Heart right ventricle (tissue), 16 donors: ENCODE results near the gene UGT2A3. TPM values are rescaled to one million over a fixed set of nuclear protein-coding genes. Genes with fewer than 3 reads are reported as not detected.

ENCODE experiments used
- ATAC-seq, 8 donors: fragments of 200-7000 bp; cut with Tn5 transposase; one replicate each; pipeline ENCODE4 v1.9.1; 2020; ENCODE audit warnings: mild to moderate bottlenecking in 8 of 8, moderate library complexity in 8 of 8, moderate number of reproducible peaks in 1 of 8
- DNase-seq, 2 donors: peaks; one replicate each; pipeline ENCODE4 v3.0.0-alpha.2; 2020
- H3K27ac ChIP-seq, 10 donors: fragments of 200-600 bp; sonication (generic) in 2 of 10; one replicate each; pipeline versions ENCODE4 v1.5.0 to v1.8.0; 2020 to 2022; ENCODE audit warnings: mild to moderate bottlenecking in 3 of 10
- H3K27me3 ChIP-seq, 7 donors: fragments of 200-600 bp; one replicate each; pipeline ENCODE4 v1.8.0; 2021 to 2022; ENCODE audit warnings: mild to moderate bottlenecking in 2 of 7
- H3K36me3 ChIP-seq, 9 donors: fragments of 200-600 bp; sonication (generic) in 1 of 9; one replicate each; pipeline versions ENCODE4 v1.5.0 to v1.8.0; 2020 to 2022; ENCODE audit warnings: mild to moderate bottlenecking in 2 of 9
- H3K4me1 ChIP-seq, 9 donors: fragments of 200-600 bp; sonication (generic) in 1 of 9; one replicate each; pipeline versions ENCODE4 v1.5.0 to v1.8.0; 2020 to 2022; ENCODE audit warnings: mild to moderate bottlenecking in 4 of 9
- H3K4me3 ChIP-seq, 10 donors: fragments of 200-600 bp; sonication (generic) in 2 of 10; one replicate each; pipeline versions ENCODE4 v1.5.0 to v1.8.0; 2020 to 2022; ENCODE audit warnings: mild to moderate bottlenecking in 7 of 10, moderate library complexity in 2 of 10
- H3K9me3 ChIP-seq, 11 donors: fragments of 200-600 bp in 10 of 11; sonication (generic) in 2 of 11; one replicate each; pipeline versions ENCODE4 v1.5.0 to v1.8.0; 2013 to 2022; ENCODE audit warnings: mild to moderate bottlenecking in 2 of 11, control low read depth in 1 of 11, moderate library complexity in 1 of 11
- WGBS, 2 donors: extraction: QIAGEN DNeasy Blood & Tissue Kit; methylation state at CpG; one replicate each; pipeline ENCODE4 v1.1.7; 2013; ENCODE audit warnings: inconsistent platforms in 1 of 2; 5-methylcytosine and 5-hydroxymethylcytosine counted together
- intact Hi-C, 10 donors: fragments of 100-400 bp; cut with DNase I; formaldehyde crosslinking; loops; one replicate each; pipeline versions ENCODE4 v1.11.1 to v1.14.2; 2022
- polyA plus RNA-seq, 2 donors: library from polyadenylated mRNA; stranded (reverse); fragments of 200-250 nt; gene quantifications; one replicate each; pipeline ENCODE4 v1.2.3, GENCODE V29; 2013
- total RNA-seq, 10 donors: library from RNA; stranded (reverse); fragmentation: NEBNext Ultra II Directional in 3 of 10; extraction: Animal tissue kit (Norgen Biotek cat#: 25700) in 3 of 10; gene quantifications; one replicate each; pipeline versions ENCODE4 v1.2.1 to v1.2.4, GENCODE V29; 2021 to 2023
- TF ChIP-seq, protein P1 (sequence below), 9 donors: fragments of 200-600 bp; sonication (generic) in 2 of 9; IDR thresholded peaks; one replicate each; pipeline versions ENCODE4 v1.5.0 to v1.8.0; 2021 to 2022; ENCODE audit warnings: antibody characterized with exemption in 9 of 9, mild to moderate bottlenecking in 5 of 9, moderate library complexity in 1 of 9
- donor health status: Arrhythmogenic right ventricular cardiomyopathy.
- donor health status: ischemic (EF 13 %, LVEDD 7.1; RV severe dilation, severe dysfunction).
- donor health status: healthy with polysubstance abuse.
- donor health status: DM: no; HTN: yes; CAD: no.
- donor health status: DM: no; HTN: no; CAD: no.
- donor health status: ischemic (EF 25% LVEDD 6.9; RV normal size, moderate dysfunction).
- donor health status: ischemic (EF 25% LVEDD 5.7; RV mildly dilated, moderate dysfunction).
- donor health status: healthy.
- donor health status: DM: yes; HTN: yes; CAD: no.
- donor health status: Ischemic cardiomyopathy.
- donor health status: ischemic (EF 35%, LVEDD 5.7; RV mildly dilated, moderate dysfunction).
- donor health status: nonischemic (EF 11% LVEDD 7.7; RV severe dilation, severe dysfunction).
- donor health status: DM: yes; HTN: yes; CAD: no.
- donor health status: PGD.
- donor health status: ischemic (EF 29% LVEDD 5.4; RV normal size, mild dysfunction).
- donor health status: nonischemic (EF 23%, LVEDD 6.1; RV moderate dilation, normal function).

Gene UGT2A3
- total and polyA plus RNA-seq, 12 donors = not detected

DNA sequence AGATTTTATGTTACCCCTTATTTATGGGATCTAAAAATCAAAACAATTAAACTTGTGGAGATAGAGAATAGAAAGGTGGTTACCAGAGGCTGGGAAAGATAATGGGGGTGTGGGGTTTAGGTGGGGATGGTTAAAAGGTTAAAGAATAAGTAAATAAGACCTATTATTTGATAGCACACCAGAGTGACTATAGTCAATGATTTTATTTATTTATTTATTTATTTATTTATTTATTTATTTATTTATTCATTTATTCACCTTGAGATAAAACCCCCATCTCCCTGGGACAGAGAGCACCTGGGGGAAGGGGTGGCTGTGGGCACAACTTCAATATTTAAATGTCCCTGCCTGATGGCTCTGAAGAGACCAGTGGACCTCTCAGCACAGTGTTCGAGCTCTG lies 66.1 kb downstream of the UGT2A3 start:
- Histone ChIP-seq H3K4me3 (no peak overlapping the region), H3K36me3 (no peaks in the 10 kb centered on the region), H3K9me3 (no peaks in the 10 kb centered on the region), H3K4me1 (no peaks in the 10 kb centered on the region), H3K27me3 (no peaks in the 10 kb centered on the region), H3K27ac (no peak overlapping the region)
- intact Hi-C loops = no loop called here
- ATAC-seq = no peak
- TF ChIP-seq, protein P1, sequence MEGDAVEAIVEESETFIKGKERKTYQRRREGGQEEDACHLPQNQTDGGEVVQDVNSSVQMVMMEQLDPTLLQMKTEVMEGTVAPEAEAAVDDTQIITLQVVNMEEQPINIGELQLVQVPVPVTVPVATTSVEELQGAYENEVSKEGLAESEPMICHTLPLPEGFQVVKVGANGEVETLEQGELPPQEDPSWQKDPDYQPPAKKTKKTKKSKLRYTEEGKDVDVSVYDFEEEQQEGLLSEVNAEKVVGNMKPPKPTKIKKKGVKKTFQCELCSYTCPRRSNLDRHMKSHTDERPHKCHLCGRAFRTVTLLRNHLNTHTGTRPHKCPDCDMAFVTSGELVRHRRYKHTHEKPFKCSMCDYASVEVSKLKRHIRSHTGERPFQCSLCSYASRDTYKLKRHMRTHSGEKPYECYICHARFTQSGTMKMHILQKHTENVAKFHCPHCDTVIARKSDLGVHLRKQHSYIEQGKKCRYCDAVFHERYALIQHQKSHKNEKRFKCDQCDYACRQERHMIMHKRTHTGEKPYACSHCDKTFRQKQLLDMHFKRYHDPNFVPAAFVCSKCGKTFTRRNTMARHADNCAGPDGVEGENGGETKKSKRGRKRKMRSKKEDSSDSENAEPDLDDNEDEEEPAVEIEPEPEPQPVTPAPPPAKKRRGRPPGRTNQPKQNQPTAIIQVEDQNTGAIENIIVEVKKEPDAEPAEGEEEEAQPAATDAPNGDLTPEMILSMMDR (IDR thresholded peaks at IDR 0.05) = no peak
- WGBS, 2 donors = 85 to 87% methylated on average over 1 of the region's 1 CpG
- no peak for DNase-seq

DNA sequence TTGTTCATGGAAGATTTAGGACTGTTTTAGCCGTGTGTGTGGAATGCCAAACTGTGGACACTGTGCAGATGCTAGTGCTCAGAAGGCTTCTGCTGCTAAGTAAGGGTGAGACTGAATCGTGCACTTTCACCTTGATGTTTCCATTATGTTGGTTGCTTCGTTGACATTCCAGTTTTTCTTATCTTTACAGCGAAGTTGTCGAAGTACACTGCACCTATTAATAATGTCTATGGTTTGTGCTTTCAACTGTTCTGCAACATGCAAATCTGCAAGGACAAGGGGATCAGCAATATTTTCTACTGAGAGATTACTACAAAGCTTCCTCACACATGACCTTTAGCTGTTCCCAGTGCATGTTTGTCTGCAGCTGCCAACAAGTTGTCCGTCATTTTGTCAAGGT lies 67.7 kb downstream of the UGT2A3 start:
- DNase-seq = no peak
- Histone ChIP-seq H3K27me3 (no peaks in the 10 kb centered on the region), H3K4me3 (no peak overlapping the region), H3K36me3 (no peaks in the 10 kb centered on the region), H3K9me3 (no peaks in the 10 kb centered on the region), H3K27ac (no peak overlapping the region), H3K4me1 (no peaks in the 10 kb centered on the region)
- WGBS, 2 donors = 25 to 29% methylated on average over 6 of the region's 6 CpGs
- intact Hi-C loops = no loop called here
- no peak for ATAC-seq
- TF ChIP-seq, protein P1 (IDR thresholded peaks at IDR 0.05) = no peak

Other genes starting within 250 kb of the UGT2A3 start
- not detected for gene UGT2B10, start 135.8 kb downstream of the UGT2A3 start, total RNA-seq
- gene UGT2B10, start 135.8 kb downstream of the UGT2A3 start, polyA plus RNA-seq = not detected
- not detected for gene UGT2B7, start 144.7 kb upstream of the UGT2A3 start, total RNA-seq
- gene UGT2B7, start 144.7 kb upstream of the UGT2A3 start, polyA plus RNA-seq = not detected